HG02798 (cell line): ENCODE measurements around the gene SLC32A1.

ENCODE experiments used
- ATAC-seq: cut with Tn5 transposase; IDR thresholded peaks from one replicate; pipeline ENCODE4 v1.9.1; 2021; ENCODE audit warnings: mild to moderate bottlenecking; ENCODE audit not compliant: unreplicated experiment, poor library complexity

The SLC32A1 gene

GRCh38 chr20:38723848-38724625 is at the start of gene SLC32A1:
Gene SLC32A1, plus strand, starts transcription at chr20:38724486. Its CDS starts 239 bp downstream, at chr20:38724725.
- ATAC-seq = no peak

DNA sequence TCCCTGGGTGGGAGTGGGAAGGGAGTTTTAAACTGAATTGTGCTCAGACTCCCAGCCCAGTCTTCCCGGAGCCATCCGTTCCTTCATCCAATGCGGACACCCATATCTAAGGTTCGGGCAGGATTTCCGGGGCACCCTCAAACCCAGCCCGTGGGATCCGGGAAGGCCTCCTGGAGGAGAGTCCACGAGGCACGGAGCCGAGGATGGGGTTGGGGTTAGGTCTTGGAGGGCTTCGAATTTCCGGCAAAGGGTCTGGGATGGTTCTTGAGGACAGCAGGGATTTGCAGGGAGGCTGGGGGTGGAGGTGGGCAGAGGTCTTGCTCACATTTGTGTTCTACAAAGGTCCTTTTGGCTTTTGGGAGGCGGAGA is 49.5 kb upstream of the SLC32A1 start:
- no peak for ATAC-seq

- ATAC-seq = no peak
Observed at GRCh38 chr20:38676576-38676975, 47.7 kb upstream of the SLC32A1 start.

DNA sequence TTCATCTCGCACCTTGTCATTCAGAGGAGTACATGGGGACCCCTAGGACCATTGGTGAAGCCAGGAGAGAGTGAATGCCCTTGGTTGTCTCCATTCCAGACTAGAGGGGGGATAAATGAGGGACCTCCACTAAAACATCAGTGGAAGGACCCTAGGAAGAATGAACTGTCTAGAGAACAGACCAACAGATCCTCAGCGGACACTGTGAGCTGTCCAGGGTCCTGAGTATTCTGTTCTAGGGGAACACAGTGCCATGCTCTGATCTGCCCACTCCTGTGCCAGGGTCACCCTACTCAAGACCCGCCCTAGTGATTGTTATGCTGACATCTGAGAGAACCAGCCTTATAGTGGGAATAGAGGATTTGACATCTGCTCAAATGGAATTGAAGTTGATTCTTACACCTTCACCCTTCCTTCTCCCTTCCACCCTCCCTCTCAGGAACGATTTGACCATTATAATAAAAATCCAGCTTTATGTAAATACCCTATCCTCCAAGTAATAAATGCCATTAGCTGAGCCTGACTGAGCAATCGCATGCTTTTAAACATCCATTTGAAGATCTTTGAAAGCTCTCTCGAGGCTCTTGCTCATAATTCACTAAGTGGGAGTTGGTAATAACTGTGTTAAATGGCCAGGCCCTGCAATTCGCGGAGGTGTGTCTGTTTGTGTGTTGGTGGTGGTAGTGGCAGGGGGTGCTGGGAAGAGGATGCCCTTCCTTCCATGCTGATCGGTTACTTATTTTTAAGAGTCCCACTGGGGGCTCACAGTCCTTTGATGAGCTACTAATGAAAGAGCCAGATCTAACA is 43.6 kb upstream of the SLC32A1 start:
- ATAC-seq = no peak

DNA sequence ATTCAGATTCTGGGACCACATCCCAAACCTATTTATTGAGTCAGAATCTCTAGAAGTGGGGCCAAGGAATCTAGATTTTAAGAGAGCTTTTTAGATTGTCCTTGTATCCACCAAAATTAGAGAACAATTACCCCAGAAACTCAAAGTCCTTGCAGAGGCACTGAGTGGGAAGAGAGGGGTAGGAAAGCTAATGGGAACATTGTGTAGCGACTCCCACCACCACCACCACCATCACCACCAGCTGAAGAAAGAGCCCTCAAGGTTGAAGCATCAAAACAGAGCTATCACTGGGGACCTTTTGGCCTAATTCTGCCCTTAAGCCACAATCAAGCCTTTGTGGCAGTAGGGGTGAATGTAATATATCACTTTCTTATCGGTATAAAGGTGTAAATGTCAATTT is 39.0 kb upstream of the SLC32A1 start:
- ATAC-seq = no peak

DNA sequence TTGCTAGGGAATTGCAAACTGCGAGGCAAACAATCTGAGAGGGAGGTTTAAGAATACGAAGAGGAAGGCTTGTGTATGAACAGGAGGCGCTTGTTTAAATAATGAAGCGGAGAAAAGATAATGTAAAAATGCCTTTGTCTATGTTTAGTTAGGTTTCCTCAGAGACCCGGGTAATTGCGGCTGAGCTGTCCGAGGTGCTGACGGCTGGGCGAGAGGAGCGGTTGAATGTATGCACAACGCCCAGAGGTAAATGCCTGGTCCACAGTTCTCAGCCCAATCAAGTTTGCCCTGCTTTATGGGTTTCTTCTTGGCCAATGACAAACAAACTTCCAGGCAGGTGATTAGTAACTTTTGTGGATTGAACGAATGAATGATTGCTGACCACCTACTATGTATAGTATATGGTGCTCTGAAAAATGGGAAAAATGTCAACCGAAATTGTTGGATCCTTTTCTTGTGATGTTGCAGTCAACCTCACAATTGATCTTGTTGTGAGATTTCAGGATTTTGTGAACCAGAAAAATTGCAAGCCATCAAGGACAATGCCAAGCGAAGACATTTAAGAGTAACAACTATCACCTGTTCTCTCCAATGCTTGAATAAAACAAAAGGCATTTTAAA is 38.3 kb upstream of the SLC32A1 start:
- no peak for ATAC-seq

GRCh38 chr20:38692436-38693411 is 31.6 kb upstream of the SLC32A1 start:
- no peak for ATAC-seq

- ATAC-seq = no peak
Observed at GRCh38 chr20:38697306-38697705, 27.0 kb upstream of the SLC32A1 start.

- no peak for ATAC-seq
Observed at GRCh38 chr20:38698541-38698940, 25.7 kb upstream of the SLC32A1 start.

DNA sequence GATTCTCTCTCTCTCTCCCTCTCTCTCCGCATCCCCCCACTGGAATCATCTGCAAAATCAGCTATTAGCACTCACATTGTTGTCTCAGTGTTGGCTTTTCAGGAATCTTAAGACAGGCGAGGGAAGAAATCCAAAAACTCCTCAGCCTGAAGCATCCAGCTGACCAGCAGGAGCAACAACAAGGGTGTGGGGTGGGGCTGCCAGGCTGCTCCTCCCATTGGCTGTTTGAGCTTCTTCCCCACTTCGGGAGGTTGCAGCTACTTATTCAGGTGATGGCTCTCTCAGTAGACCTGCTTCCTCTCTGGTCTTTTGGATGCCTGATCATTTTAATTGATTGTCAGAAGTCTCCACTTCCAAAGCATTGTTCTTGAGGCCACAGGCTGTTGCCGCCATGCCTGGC is 24.1 kb upstream of the SLC32A1 start:
- no peak for ATAC-seq

- no peak for ATAC-seq
Observed at GRCh38 chr20:38700926-38701325, 23.4 kb upstream of the SLC32A1 start.

DNA sequence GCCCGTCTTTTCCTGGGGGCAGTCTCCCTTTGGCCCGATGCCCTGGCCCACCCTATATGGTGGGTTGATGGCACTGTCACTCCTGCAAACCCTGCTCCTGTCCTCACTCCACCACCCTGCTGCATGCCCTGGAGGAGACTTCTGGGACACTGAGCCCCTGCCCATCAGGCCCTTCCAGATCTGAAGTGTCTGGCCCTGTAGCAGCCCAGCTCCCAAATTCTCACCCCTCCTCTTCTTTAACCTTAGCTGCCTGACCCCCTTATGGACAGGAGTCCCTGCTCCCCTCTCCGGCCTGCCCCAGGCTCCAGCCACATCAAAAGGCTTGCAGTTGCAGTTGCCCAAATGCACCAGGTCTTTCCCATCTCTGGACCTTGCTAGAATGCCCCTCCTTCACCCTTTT is 20.8 kb upstream of the SLC32A1 start:
- no peak for ATAC-seq

DNA sequence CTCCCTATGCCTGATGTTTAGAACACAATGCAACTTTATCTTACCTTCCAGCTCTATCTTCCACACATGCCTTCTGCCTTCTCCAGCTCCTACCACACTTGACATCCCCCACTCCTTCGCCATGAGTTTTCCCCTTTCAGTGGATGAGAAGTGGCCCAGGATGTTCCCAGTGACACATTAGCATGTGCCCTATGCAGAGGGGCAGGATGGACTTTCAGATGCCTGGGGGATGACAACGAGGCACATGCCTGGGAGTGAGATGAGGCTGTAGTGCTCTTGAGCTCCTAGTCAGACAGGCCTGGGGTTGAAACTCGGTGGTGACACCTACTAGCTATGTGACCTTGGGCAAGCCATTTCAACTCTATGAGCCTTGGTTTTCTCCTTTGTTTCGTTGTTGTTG is 20.1 kb upstream of the SLC32A1 start:
- ATAC-seq = no peak

GRCh38 chr20:38706509-38706908 is 17.8 kb upstream of the SLC32A1 start:
- ATAC-seq = no peak

- ATAC-seq = no peak
Observed at GRCh38 chr20:38714308-38714707, 10.0 kb upstream of the SLC32A1 start.

DNA sequence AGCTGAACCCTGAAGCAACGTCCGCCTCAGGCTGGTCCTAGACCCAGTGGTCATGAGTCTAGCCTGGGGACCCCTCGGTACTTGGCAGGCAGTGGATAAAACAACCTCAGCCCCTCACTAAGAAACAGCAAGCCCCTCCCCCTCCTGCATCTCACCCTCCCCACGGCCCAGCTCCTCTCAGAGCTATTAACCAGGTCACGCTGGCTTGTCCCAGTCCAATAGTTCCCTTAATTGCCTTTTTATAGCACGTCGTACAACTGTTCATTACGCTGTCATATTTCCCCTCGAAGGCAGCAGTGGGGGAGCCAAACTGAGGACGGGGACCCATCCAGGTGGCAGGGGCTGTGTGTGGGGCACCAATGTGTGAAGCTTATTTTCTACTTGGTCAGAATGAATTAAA is 8.6 kb upstream of the SLC32A1 start:
- no peak for ATAC-seq

GRCh38 chr20:38722683-38723016 is 1.6 kb upstream of the SLC32A1 start:
- ATAC-seq = no peak

DNA sequence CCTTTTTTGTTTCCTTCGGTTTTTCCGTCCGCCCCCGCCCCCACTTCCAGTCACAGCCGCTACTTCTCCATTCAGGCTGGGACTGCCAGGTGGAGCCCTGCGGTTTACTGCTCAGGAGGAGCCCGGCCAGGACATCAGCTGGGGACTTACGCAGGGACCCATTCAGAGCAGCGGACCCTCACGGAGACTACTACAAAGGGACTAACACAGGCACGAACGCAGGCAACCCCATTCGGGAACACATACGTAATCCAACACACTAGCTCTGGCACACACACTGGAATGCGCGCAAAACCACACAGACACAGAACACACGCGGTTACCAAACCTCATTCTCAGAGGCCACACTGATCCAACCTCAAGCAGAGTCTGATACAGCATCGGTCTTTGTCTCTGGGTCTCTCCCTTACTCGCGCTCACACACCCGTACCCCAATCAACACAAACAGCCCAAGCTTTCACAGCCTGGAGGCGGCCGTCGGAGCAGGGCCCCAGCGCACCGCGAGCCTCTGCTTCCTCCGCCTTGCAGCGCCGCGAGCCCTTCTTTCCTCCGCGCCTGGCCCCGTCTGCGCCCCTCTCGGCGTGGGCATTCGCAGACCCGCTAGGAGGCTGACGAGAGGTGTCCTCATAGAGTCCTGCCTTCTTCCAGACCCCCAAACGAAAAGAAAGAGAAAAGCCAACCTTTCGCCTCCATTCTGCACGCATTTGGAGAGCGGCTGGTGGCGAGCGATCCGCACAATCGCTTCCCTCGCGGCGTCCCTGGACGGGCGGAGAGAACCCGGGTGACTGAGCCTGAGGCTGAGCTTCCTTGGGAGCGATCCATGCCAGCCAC is 1.1 kb upstream of the SLC32A1 start:
- no peak for ATAC-seq

DNA sequence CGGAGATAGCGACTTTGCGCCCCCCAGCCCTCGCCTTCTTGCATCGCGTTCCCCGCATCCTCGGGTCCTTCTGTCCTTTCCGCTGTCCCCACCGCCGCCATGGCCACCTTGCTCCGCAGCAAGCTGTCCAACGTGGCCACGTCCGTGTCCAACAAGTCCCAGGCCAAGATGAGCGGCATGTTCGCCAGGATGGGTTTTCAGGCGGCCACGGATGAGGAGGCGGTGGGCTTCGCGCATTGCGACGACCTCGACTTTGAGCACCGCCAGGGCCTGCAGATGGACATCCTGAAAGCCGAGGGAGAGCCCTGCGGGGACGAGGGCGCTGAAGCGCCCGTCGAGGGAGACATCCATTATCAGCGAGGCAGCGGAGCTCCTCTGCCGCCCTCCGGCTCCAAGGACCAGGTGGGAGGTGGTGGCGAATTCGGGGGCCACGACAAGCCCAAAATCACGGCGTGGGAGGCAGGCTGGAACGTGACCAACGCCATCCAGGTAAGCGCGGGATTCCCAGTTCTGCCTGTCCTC is 401 bp downstream of the SLC32A1 start:
- no peak for ATAC-seq
